ENCODE data around the gene RASGRP4. TPM values are rescaled to one million over a fixed set of nuclear protein-coding genes. Genes with fewer than 3 reads are reported as not detected.

RASGRP4 gene
- total RNA-seq, 1 experiment from 2014 or later, result not detected

DNA sequence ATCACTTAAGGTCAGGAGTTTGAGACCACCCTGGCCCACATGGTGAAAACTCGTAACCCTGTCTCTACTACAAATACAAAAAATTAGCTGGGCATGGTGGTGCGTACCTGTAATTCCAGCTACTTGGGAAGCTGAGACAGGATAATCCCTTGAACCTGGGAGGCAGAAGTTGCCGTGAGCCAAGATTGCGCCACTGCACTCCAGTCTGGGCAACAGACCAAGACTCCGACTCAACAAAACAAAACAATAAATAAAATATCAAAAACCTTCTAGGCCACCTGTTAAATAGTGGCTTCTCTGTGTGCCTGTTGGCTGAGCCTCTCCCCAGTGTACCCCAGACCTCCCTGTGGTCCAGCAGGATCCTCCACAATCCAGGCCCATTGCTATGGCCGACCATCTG, 54.9 kb downstream of the RASGRP4 start:
- DNase-seq (ENCODE audit: low read depth, low spot score) (no peak), ATAC-seq (no peak)
- RAD21 ChIA-PET (ENCODE audit: low non-redundant PET in 1 of 2, low total read pairs in 2 of 2, uncharacterized antibody in 2 of 2, unreplicated experiment in 2 of 2), result interaction anchor here in 1 of 2 experiments (0.6 kb wide), 1 partner anchor 938 kb away, joined by 6 read pairs; no protein-coding TSS in a partner anchor
- Histone ChIP-seq H3K36me3 (ENCODE audit: control insufficient read depth in 1 of 2, insufficient read depth in 2 of 2, low read length in 2 of 2) (peaks cover 0 to under 1% of the 10 kb centered on the region in 2 experiments; a peak in 2 of 4 replicates), H3K27ac (ENCODE audit: low read depth, low read length) (no peak overlapping the region), H3K4me2 (ENCODE audit: low read length) (no peak overlapping the region), H2AFZ (ENCODE audit: low read depth, low read length, poor library complexity, severe bottlenecking) (no peak overlapping the region), H4K20me1 (ENCODE audit: insufficient read depth) (no peaks in the 10 kb centered on the region), H3K9me2 (ENCODE audit: insufficient read depth) (no peaks in the 10 kb centered on the region), H3K9ac (ENCODE audit: low read length) (no peak overlapping the region), H3K27me3 (ENCODE audit: insufficient read depth, low read length) (no peaks in the 10 kb centered on the region), H3K79me2 (ENCODE audit: insufficient read depth, low read length) (peaks cover 15% of the 10 kb centered on the region), H3K4me1 (ENCODE audit: control insufficient read depth in 1 of 2, insufficient read depth in 2 of 2, low read length in 2 of 2) (peaks cover 9 to 14% of the 10 kb centered on the region in 2 experiments), H3K9me3 (ENCODE audit: control insufficient read depth in 1 of 2, insufficient read depth in 1 of 2, low read depth in 1 of 2, low read length in 2 of 2) (no peaks in the 10 kb centered on the region), H3K4me3 (replicated peaks in 1 of 2; ENCODE audit: low read depth in 1 of 2, low read length in 2 of 2) (no peak overlapping the region)
- POLR2A ChIA-PET, result no interaction called here
- no peak for TF ChIP-seq EGR1 (IDR thresholded peaks at IDR 0.05; ENCODE audit: low read depth)
- TF ChIP-seq JUND (IDR thresholded peaks at IDR 0.05), result no peak
- no peak for TF ChIP-seq EZH2phosphoT487 (IDR thresholded peaks at IDR 0.05; ENCODE audit: borderline replicate concordance)
- BruUV-seq (replicated peaks), result no TSS peak
- CTCF ChIA-PET, result no interaction called here
- intact Hi-C loops (cut with micrococcal nuclease), result no loop called here

DNA sequence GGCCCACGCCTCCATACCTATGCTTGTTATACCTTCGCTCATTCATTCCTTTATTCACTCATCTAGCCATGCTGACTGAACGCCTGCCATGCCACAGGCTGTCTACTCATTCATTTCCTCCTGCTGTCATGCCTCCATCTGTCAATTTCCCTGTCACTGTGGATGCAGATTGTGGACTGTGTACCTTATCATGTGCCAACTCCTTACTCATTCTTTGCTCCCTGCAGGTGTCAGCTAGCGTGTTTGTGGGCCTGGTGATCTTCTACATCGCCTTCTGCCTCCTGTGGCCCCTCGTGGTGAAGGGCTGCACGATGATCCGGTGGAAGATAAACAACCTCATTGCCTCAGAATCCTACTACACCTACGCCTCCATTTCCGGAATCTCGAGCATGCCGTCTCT, 55.7 kb downstream of the RASGRP4 start:
- Histone ChIP-seq H3K27ac (ENCODE audit: low read depth, low read length) (no peak overlapping the region), H3K4me2 (ENCODE audit: low read length) (no peak overlapping the region), H3K9me3 (ENCODE audit: control insufficient read depth in 1 of 2, insufficient read depth in 1 of 2, low read depth in 1 of 2, low read length in 2 of 2) (no peaks in the 10 kb centered on the region), H3K9ac (ENCODE audit: low read length) (no peak overlapping the region), H2AFZ (ENCODE audit: low read depth, low read length, poor library complexity, severe bottlenecking) (no peak overlapping the region), H3K27me3 (ENCODE audit: insufficient read depth, low read length) (no peaks in the 10 kb centered on the region), H3K36me3 (ENCODE audit: control insufficient read depth in 1 of 2, insufficient read depth in 2 of 2, low read length in 2 of 2) (no peaks in the 10 kb centered on the region; a peak in 1 of 4 replicates), H3K9me2 (ENCODE audit: insufficient read depth) (no peaks in the 10 kb centered on the region), H4K20me1 (ENCODE audit: insufficient read depth) (no peaks in the 10 kb centered on the region), H3K4me1 (ENCODE audit: control insufficient read depth in 1 of 2, insufficient read depth in 2 of 2, low read length in 2 of 2) (peaks cover 4 to 7% of the 10 kb centered on the region in 2 experiments; a peak in 2 of 4 replicates), H3K79me2 (ENCODE audit: insufficient read depth, low read length) (peaks cover 7% of the 10 kb centered on the region), H3K4me3 (replicated peaks in 1 of 2; ENCODE audit: low read depth in 1 of 2, low read length in 2 of 2) (no peak overlapping the region)
- no peak for TF ChIP-seq YY1 (IDR thresholded peaks at IDR 0.05; ENCODE audit: extremely low read depth, insufficient replicate concordance, low read depth, low read length)
- TF ChIP-seq JUND (IDR thresholded peaks at IDR 0.05), result no peak
- no peak for TF ChIP-seq CEBPB (IDR thresholded peaks at IDR 0.05; ENCODE audit: low read depth)
- TF ChIP-seq SRF (IDR thresholded peaks at IDR 0.05; ENCODE audit: low read depth), result no peak
- no peak for TF ChIP-seq CBX3 (IDR thresholded peaks at IDR 0.05; ENCODE audit: low read depth)
- TF ChIP-seq, protein P1, sequence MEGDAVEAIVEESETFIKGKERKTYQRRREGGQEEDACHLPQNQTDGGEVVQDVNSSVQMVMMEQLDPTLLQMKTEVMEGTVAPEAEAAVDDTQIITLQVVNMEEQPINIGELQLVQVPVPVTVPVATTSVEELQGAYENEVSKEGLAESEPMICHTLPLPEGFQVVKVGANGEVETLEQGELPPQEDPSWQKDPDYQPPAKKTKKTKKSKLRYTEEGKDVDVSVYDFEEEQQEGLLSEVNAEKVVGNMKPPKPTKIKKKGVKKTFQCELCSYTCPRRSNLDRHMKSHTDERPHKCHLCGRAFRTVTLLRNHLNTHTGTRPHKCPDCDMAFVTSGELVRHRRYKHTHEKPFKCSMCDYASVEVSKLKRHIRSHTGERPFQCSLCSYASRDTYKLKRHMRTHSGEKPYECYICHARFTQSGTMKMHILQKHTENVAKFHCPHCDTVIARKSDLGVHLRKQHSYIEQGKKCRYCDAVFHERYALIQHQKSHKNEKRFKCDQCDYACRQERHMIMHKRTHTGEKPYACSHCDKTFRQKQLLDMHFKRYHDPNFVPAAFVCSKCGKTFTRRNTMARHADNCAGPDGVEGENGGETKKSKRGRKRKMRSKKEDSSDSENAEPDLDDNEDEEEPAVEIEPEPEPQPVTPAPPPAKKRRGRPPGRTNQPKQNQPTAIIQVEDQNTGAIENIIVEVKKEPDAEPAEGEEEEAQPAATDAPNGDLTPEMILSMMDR (IDR thresholded peaks at IDR 0.05 in 2 of 3, conservative IDR thresholded peaks at IDR 0.05 in 1 of 3; ENCODE audit: borderline replicate concordance in 1 of 3, insufficient read depth in 1 of 3, low read depth in 2 of 3, low read length in 2 of 3), result no peak
- TF ChIP-seq FOSL1 (IDR thresholded peaks at IDR 0.05; ENCODE audit: low read depth), result no peak
- TF ChIP-seq, protein P2, sequence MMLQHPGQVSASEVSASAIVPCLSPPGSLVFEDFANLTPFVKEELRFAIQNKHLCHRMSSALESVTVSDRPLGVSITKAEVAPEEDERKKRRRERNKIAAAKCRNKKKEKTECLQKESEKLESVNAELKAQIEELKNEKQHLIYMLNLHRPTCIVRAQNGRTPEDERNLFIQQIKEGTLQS (IDR thresholded peaks at IDR 0.05), result no peak
- TF ChIP-seq EGR1 (IDR thresholded peaks at IDR 0.05; ENCODE audit: low read depth), result no peak
- no peak for TF ChIP-seq SP1 (IDR thresholded peaks at IDR 0.05; ENCODE audit: low read depth)
- TF ChIP-seq ZNF274 (IDR thresholded peaks at IDR 0.05; ENCODE audit: low read depth, low read length), result no peak
- TF ChIP-seq, protein P3, sequence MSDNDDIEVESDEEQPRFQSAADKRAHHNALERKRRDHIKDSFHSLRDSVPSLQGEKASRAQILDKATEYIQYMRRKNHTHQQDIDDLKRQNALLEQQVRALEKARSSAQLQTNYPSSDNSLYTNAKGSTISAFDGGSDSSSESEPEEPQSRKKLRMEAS (IDR thresholded peaks at IDR 0.05), result no peak
- TF ChIP-seq TCF7L2 (IDR thresholded peaks at IDR 0.05; ENCODE audit: borderline replicate concordance, extremely low read depth, insufficient read depth, insufficient read length), result no peak
- no peak for TF ChIP-seq POLR2AphosphoS5 (IDR thresholded peaks at IDR 0.05; ENCODE audit: low read depth, low read length)
- no peak for TF ChIP-seq POLR2A (IDR thresholded peaks at IDR 0.05; ENCODE audit: borderline replicate concordance, extremely low read depth, insufficient read depth, insufficient read length)
- DNase-seq (ENCODE audit: low read depth, low spot score) (no peak), ATAC-seq (no peak)
- intact Hi-C loops (cut with micrococcal nuclease), result no loop called here
- ChIA-PET CTCF (no interaction called here), RAD21 (ENCODE audit: low non-redundant PET in 1 of 2, low total read pairs in 2 of 2, uncharacterized antibody in 2 of 2, unreplicated experiment in 2 of 2) (interaction anchor here in 1 of 2 experiments (0.6 kb wide), 1 partner anchor 939 kb away, joined by 6 read pairs; no protein-coding TSS in a partner anchor), POLR2A (no interaction called here)
- no TSS peak for BruUV-seq (replicated peaks)

Data from HCT116 (cell line).